Astrocyte of the spinal cord (primary cell): Measurements from ENCODE around the gene SLC38A3.

ENCODE experiments used
- DNase-seq: peaks from one replicate; pipeline ENCODE4 v3.0.0; 2011; ENCODE audit warnings: low read depth, low spot score
- H3K4me3 ChIP-seq: 2 replicates; pipeline ENCODE4 v1.5.1; 2011; ENCODE audit warnings: low read depth, mild to moderate bottlenecking, low read length, moderate library complexity
- CTCF ChIP-seq: IDR thresholded peaks from 2 replicates; pipeline ENCODE4 v1.5.1; 2012; ENCODE audit warnings: low read depth, mild to moderate bottlenecking, low read length, inconsistent platforms
- in situ Hi-C: cut with HindIII; loops from 2 replicates; pipeline ENCODE4 v1.10.0; 2017; ENCODE audit warnings: low sequenced_read_pairs

SLC38A3 gene

GRCh38 chr3:50204804-50205412 lies at the start of gene SLC38A3:
TSS of gene SLC38A3 (plus strand) at chr3:50205271. CDS start at chr3:50214200, 8,929 bp downstream.
- H3K4me3 ChIP-seq: peak within 1 kb of the TSS; percentile 13
- in situ Hi-C loops: no loop called here
- no peak for TF ChIP-seq CTCF
- DNase-seq: no peak

- TF ChIP-seq CTCF: no peak
- no peak for DNase-seq
- peak overlapping the region; percentile 45 for H3K4me3 ChIP-seq
- in situ Hi-C loops: no loop called here
These were observed 49.6 kb upstream of the SLC38A3 start for GRCh38 chr3:50155491-50155878.

GRCh38 chr3:50155891-50156290 lies 49.2 kb upstream of the SLC38A3 start:
- in situ Hi-C loops: no loop called here
- no peak for TF ChIP-seq CTCF
- H3K4me3 ChIP-seq: peak overlapping the region; percentile 45
- DNase-seq: no peak

GRCh38 chr3:50156549-50157493 lies 48.2 kb upstream of the SLC38A3 start:
- H3K4me3 ChIP-seq: peak overlapping the region; percentile 45
- TF ChIP-seq CTCF: no peak
- no peak for DNase-seq
- in situ Hi-C loops: no loop called here

- no peak overlapping the region for H3K4me3 ChIP-seq
- in situ Hi-C loops: no loop called here
- DNase-seq: no peak
These were observed 47.1 kb upstream of the SLC38A3 start for GRCh38 chr3:50157827-50158529.

More at GRCh38 chr3:50157827-50158529, 47.1 kb upstream of the SLC38A3 start:
- no peak for TF ChIP-seq CTCF
